Measurements from ENCODE around the gene DTWD2.
"Not testable (repeated sequence)": the region's sequence is repeated elsewhere in the genome, so short reads cannot be mapped to it uniquely, and the experiment has no call there.

DTWD2 gene

GRCh38 chr5:118950354-118950753 is 38.0 kb downstream of the DTWD2 start:
- not testable (repeated sequence) for DNase-seq (ENCODE audit: low read depth, low spot score)

GRCh38 chr5:118946138-118946800 is 42.1 kb downstream of the DTWD2 start:
- DNase-seq (ENCODE audit: low read depth, low spot score) = no peak

GRCh38 chr5:118937393-118938061 is 50.8 kb downstream of the DTWD2 start:
- peak; percentile 41 for DNase-seq (ENCODE audit: low read depth, low spot score)

- DNase-seq (ENCODE audit: low read depth, low spot score) = no peak
Observed at GRCh38 chr5:118933703-118934102, 54.6 kb downstream of the DTWD2 start.

GRCh38 chr5:118931564-118931963 is 56.8 kb downstream of the DTWD2 start:
- DNase-seq (ENCODE audit: low read depth, low spot score) = no peak

- DNase-seq (ENCODE audit: low read depth, low spot score) = no peak
Observed at GRCh38 chr5:118924006-118924389, 64.3 kb downstream of the DTWD2 start.

- no peak for DNase-seq (ENCODE audit: low read depth, low spot score)
Observed at GRCh38 chr5:118923295-118924005, 64.9 kb downstream of the DTWD2 start.

GRCh38 chr5:118921866-118922265 is 66.5 kb downstream of the DTWD2 start:
- DNase-seq (ENCODE audit: low read depth, low spot score) = no peak

GRCh38 chr5:118919016-118919415 is 69.3 kb downstream of the DTWD2 start:
- DNase-seq (ENCODE audit: low read depth, low spot score) = no peak

- DNase-seq (ENCODE audit: low read depth, low spot score) = no peak
Observed at GRCh38 chr5:118918232-118918631, 70.1 kb downstream of the DTWD2 start.

- not testable (repeated sequence) for DNase-seq (ENCODE audit: low read depth, low spot score)
Observed at GRCh38 chr5:118907536-118907935, 80.8 kb downstream of the DTWD2 start.

GRCh38 chr5:118906947-118907346 is 81.4 kb downstream of the DTWD2 start:
- DNase-seq (ENCODE audit: low read depth, low spot score) = no peak

GRCh38 chr5:118905196-118905595 is 83.2 kb downstream of the DTWD2 start:
- no peak for DNase-seq (ENCODE audit: low read depth, low spot score)

GRCh38 chr5:118902656-118903438 is 85.5 kb downstream of the DTWD2 start:
- DNase-seq (ENCODE audit: low read depth, low spot score) = no peak

- DNase-seq (ENCODE audit: low read depth, low spot score) = no peak
Observed at GRCh38 chr5:118894709-118895108, 93.6 kb downstream of the DTWD2 start.

- no peak for DNase-seq (ENCODE audit: low read depth, low spot score)
Observed at GRCh38 chr5:118891252-118891651, 97.1 kb downstream of the DTWD2 start.

- no peak for DNase-seq (ENCODE audit: low read depth, low spot score)
Observed at GRCh38 chr5:118889165-118889564, 99.2 kb downstream of the DTWD2 start.

GRCh38 chr5:118888556-118888955 is 99.8 kb downstream of the DTWD2 start:
- no peak for DNase-seq (ENCODE audit: low read depth, low spot score)

- DNase-seq (ENCODE audit: low read depth, low spot score) = no peak
Observed at GRCh38 chr5:118883362-118883761, 105.0 kb downstream of the DTWD2 start.

- DNase-seq (ENCODE audit: low read depth, low spot score) = no peak
Observed at GRCh38 chr5:118882666-118883065, 105.7 kb downstream of the DTWD2 start.

GRCh38 chr5:118876852-118877251 is 111.5 kb downstream of the DTWD2 start:
- DNase-seq (ENCODE audit: low read depth, low spot score) = not testable (repeated sequence)

GRCh38 chr5:118875131-118875530 is 113.2 kb downstream of the DTWD2 start:
- DNase-seq (ENCODE audit: low read depth, low spot score) = no peak

All from smooth muscle cell of the brain vasculature (primary cell).